ENCODE results near the gene NUDC.
"Not testable (repeated sequence)": the region's sequence is repeated elsewhere in the genome, so short reads cannot be mapped to it uniquely, and the experiment has no call there.

The NUDC gene

GRCh38 chr1:26989403-26990109 lies 68.0 kb downstream of the NUDC start:
- DNase-seq (ENCODE audit: low read depth in 2 of 2), result not testable (repeated sequence)

- DNase-seq (ENCODE audit: low read depth in 2 of 2), result no peak
Observed at GRCh38 chr1:26991310-26992116, 70.0 kb downstream of the NUDC start.

DNA sequence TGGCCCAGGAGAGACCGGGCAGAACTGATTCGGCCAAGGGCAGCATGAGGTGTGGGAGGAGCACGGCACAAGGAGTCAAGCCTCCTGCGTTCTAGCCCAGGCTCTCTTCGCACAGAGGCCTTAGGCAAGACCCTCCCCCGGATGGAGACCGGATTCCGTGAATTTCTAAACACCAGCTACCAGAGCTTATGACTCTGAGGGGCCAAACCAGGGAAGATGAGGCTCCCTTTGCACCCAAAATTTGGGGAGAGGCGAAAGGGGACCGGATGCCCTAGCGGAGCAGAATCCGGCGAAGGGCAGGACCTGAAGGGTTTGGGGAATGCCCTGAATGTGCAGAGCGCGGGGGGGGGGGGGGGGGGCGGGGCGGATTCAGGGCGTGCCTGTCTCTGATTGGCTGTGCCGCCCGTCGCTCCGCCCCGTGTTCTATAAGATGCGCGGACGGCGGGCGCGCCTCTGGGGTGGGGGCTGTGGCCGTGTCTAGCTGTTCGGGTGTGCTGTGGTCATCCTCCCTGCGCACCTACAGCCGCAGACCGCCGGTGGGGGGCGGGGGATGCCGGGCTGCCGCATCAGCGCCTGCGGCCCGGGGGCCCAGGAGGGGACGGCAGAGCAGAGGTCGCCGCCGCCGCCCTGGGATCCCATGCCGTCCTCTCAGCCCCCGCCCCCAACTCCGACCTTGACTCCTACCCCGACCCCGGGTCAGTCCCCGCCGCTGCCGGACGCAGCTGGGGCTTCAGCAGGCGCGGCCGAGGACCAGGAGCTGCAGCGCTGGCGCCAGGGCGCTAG lies 71.9 kb downstream of the NUDC start, which contains the start of gene TRNP1:
Gene TRNP1 (plus strand): TSS at position 456 of the 783 bp plus-strand sequence. CDS start 95 bp downstream, at position 551.
- DNase-seq (ENCODE audit: low read depth in 2 of 2), result peak; percentile 37 to 51

GRCh38 chr1:26994020-26994786 lies 72.7 kb downstream of the NUDC start:
- no peak for DNase-seq (ENCODE audit: low read depth in 2 of 2)

GRCh38 chr1:26994787-26995517 lies 73.4 kb downstream of the NUDC start:
- no peak for DNase-seq (ENCODE audit: low read depth in 2 of 2)

DNA sequence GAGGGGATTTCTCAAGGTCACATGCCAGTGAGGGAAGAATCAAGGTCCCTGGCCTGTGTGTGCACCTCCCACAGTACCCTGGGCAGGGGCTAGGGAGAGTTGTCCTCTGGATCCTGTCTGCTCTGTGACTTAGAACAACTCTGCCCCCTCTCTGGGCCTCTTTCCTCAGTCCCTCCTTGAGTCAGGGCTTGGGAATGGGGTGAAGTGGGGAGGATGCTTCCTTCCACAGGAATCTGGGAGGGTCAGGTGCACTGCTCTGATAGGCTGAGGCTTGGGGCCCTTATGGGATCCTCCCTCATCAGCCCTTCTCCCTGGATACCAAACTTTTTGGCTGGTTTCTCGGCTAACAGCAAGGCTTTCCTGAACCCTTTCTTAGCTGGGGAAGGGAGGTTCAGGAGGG lies 74.5 kb downstream of the NUDC start:
- no peak for DNase-seq (ENCODE audit: low read depth in 2 of 2)

Data from stimulated activated CD4-positive, alpha-beta T cell treated with anti-CD3 and anti-CD28 coated beads, Interleukin-15, amount 100 ng/mL, for 48 hours (primary cell).